Adrenal gland (tissue), 12 donors: ENCODE data around the gene ZNF232. TPM values are rescaled to one million over a fixed set of nuclear protein-coding genes. Genes with fewer than 3 reads are reported as not detected.

Experiments
- DNase-seq, 7 donors: peaks; one replicate each; pipeline ENCODE4 v3.0.0-alpha.2; 2019 to 2020
- H3K27ac ChIP-seq, 5 donors: fragments of 200-600 bp; sonication (generic) in 4 of 5; 1 replicate in 3 of 5; 2 replicates in 2 of 5; pipeline versions ENCODE4 v1.5.1 to v1.8.0; 2016 to 2020; ENCODE audit warnings: mild to moderate bottlenecking in 1 of 5
- H3K27me3 ChIP-seq: fragments of 200-600 bp; 2 replicates; pipeline ENCODE4 v1.8.0; 2021
- H3K36me3 ChIP-seq, 2 donors: fragments of 200-600 bp; replicated peaks in 1 of 2; 1 replicate in 1 of 2; 2 replicates in 1 of 2; pipeline versions ENCODE4 v1.5.1 to v1.8.0; 2018 to 2022
- H3K4me1 ChIP-seq, 2 donors: fragments of 200-600 bp; replicated peaks in 1 of 2; 1 replicate in 1 of 2; 2 replicates in 1 of 2; pipeline versions ENCODE4 v1.5.1 to v1.8.0; 2018 to 2021
- H3K4me3 ChIP-seq, 4 donors: fragments of 200-600 bp; sonication (generic) in 3 of 4; one replicate each; pipeline ENCODE4 v1.5.1; 2016 to 2018
- H3K9me3 ChIP-seq, 3 donors: fragments of 200-600 bp; sonication (generic) in 1 of 3; replicated peaks in 1 of 3; 1 replicate in 2 of 3; 2 replicates in 1 of 3; pipeline versions ENCODE4 v1.5.1 to v1.8.0; 2016 to 2021
- POLR2A ChIP-seq, 2 donors: fragments of 450-650 bp; IDR thresholded peaks; one replicate each; pipeline ENCODE4 v1.6.1; 2017; ENCODE audit warnings: antibody characterized with exemption in 2 of 2, mild to moderate bottlenecking in 2 of 2, moderate library complexity in 1 of 2
- WGBS, 4 donors: extraction: QIAGEN DNeasy Blood & Tissue Kit in 2 of 4; methylation state at CpG; one replicate each; pipeline versions ENCODE4 v1.1.5 to v1.1.7; 2013 to 2017; 5-methylcytosine and 5-hydroxymethylcytosine counted together
- intact Hi-C, 2 donors: fragments of 100-400 bp; cut with DNase I; formaldehyde crosslinking; loops; one replicate each; pipeline versions ENCODE4 v1.14.1 to v1.15.0; 2022 to 2023
- polyA plus RNA-seq, 3 donors: library from polyadenylated mRNA; stranded (reverse); fragments of 200-250 nt in 2 of 3; fragments of 350-450 nt in 1 of 3; fragmentation: Illumina TruSeq in 1 of 3; extraction: RNeasy Lipid Tissue Mini Kit (QIAGEN cat#74804) in 1 of 3; gene quantifications; one replicate each; pipeline ENCODE4 v1.2.3, GENCODE V29; 2013 to 2014
- small RNA-seq, 2 donors: library from RNA; depleted of rRNA; stranded (forward); fragments of <200 nt; gene quantifications; one replicate each; pipeline ENCODE3, GENCODE V24; 2016
- total RNA-seq, 9 donors: library from RNA; depleted of rRNA in 4 of 9; stranded (reverse); fragments of >200 nt in 4 of 9; fragments of 120-200 nt in 1 of 9; fragmentation: NEBNext Ultra II Directional in 1 of 9; extraction: Animal tissue kit (Norgen Biotek cat#: 25700) in 1 of 9; gene quantifications; one replicate each; pipeline versions ENCODE4 v1.1.0 to v1.2.4, GENCODE V29; 2013 to 2023
- TF ChIP-seq, protein P1 (sequence below), 6 experiments: fragments of 450-650 bp in 4 of 6; fragments of 200-600 bp in 2 of 6; sonication (generic) in 1 of 6; IDR thresholded peaks; 1 replicate in 5 of 6; 2 replicates in 1 of 6; pipeline versions ENCODE4 v1.5.1 to v1.8.0; 2016 to 2021; ENCODE audit warnings: antibody characterized with exemption in 6 of 6, mild to moderate bottlenecking in 2 of 6, moderate library complexity in 1 of 6
- donor health status: healthy with polysubstance abuse.
- donor health status: Bipolar disorder and iron deficiency.
- donor health status: DM: yes; HTN: yes; CAD: no.
- donor health status: DM: no; HTN: no; CAD: no.
- donor health status: DM: no; HTN: no; CAD: no.
- donor health status: DM: yes; HTN: yes; CAD: no.

Gene ZNF232
- total and polyA plus RNA-seq, 12 donors = 3.6 to 14.6 (median 6.7) TPM

DNA sequence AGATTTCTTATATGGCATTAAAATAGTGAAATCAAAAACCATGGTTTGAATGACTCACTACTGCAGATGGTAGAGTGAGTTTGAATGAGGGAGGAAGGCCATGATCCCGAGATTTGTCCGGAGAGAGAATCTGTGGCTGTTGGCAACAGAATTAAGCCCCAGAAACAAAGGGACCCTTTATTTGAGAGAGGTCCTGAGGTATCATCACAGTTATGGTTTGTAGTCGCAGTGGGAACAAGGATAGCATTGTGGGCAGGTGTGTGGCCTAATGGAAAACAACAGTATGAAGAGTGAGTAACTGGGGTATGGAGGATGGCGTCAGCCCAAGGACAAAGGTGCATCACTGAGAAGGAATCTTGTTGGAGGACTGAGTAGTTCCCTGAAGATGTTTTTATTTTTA lies 42.0 kb downstream of the ZNF232 start:
- TF ChIP-seq, protein P1, sequence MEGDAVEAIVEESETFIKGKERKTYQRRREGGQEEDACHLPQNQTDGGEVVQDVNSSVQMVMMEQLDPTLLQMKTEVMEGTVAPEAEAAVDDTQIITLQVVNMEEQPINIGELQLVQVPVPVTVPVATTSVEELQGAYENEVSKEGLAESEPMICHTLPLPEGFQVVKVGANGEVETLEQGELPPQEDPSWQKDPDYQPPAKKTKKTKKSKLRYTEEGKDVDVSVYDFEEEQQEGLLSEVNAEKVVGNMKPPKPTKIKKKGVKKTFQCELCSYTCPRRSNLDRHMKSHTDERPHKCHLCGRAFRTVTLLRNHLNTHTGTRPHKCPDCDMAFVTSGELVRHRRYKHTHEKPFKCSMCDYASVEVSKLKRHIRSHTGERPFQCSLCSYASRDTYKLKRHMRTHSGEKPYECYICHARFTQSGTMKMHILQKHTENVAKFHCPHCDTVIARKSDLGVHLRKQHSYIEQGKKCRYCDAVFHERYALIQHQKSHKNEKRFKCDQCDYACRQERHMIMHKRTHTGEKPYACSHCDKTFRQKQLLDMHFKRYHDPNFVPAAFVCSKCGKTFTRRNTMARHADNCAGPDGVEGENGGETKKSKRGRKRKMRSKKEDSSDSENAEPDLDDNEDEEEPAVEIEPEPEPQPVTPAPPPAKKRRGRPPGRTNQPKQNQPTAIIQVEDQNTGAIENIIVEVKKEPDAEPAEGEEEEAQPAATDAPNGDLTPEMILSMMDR (IDR thresholded peaks at IDR 0.05) = no peak
- no peak for TF ChIP-seq POLR2A (IDR thresholded peaks at IDR 0.05)
- Histone ChIP-seq H3K4me3 (no peak overlapping the region), H3K9me3 (no peaks in the 10 kb centered on the region), H3K27me3 (no peaks in the 10 kb centered on the region), H3K36me3 (no peaks in the 10 kb centered on the region), H3K27ac (no peak overlapping the region), H3K4me1 (no peaks in the 10 kb centered on the region)
- intact Hi-C loops = loop anchor here in 1 of 2 donors (10.0 kb wide), 1 partner anchor 85 kb away; the partner anchor contains the start of gene CAMTA2
- WGBS, 4 donors = 70 to 81% (median 74%) methylated on average over 4 of the region's 4 CpGs
- DNase-seq = no peak

DNA sequence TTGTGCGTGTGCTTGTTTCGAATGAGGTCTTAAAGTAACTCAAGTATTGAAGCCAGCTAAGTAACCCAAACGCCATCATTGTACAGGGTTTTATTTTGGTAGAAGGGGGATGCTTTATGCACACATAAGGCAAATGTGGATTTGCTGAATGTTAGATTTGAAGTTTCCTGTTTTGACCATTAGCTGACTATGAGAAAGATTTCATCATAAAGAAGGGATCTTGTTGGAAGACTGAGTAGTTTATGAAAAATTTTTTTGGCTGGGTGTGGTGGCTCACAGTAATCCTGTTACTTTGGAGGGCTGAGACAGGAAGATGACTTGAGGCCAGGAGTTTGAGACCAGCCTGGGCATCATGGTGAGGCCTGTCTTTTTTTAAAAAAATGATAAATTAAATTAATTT lies 43.4 kb downstream of the ZNF232 start:
- Histone ChIP-seq H3K9me3 (no peaks in the 10 kb centered on the region), H3K36me3 (no peaks in the 10 kb centered on the region), H3K27ac (no peak overlapping the region), H3K4me1 (no peaks in the 10 kb centered on the region), H3K27me3 (no peaks in the 10 kb centered on the region), H3K4me3 (no peak overlapping the region)
- intact Hi-C loops = loop anchor here in 1 of 2 donors (10.0 kb wide), 1 partner anchor 83 kb away; the partner anchor contains the start of gene CAMTA2
- 79 to 91% (median 86%) methylated on average over 3 of the region's 3 CpGs for WGBS, 4 donors
- TF ChIP-seq, protein P1 (IDR thresholded peaks at IDR 0.05) = no peak
- TF ChIP-seq POLR2A (IDR thresholded peaks at IDR 0.05) = no peak
- no peak for DNase-seq

DNA sequence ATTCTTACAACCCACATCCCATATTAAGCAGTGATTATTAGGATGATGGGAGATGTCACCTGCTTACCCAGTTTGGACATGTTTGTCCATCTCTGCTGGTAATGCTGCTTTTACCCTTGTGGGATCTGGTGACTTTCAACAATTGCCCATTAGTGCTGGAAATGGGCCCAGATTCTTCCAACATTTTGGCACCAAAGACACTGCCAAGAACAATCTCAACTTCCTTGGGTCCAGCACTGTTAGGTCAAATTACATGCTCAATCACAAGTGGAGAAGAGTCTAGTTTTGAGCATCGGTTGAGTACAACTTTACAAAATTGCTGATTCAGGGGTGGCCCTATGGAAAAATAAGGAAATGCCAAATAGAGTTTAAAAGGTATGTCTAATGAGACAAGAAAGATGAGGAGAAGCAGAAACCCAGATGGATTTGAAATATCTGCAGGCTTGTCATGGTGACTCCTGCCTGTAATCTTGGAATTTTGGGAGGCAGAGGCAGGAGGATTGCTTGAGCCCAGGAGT lies 46.4 kb downstream of the ZNF232 start:
- Histone ChIP-seq H3K36me3 (no peaks in the 10 kb centered on the region), H3K27me3 (no peaks in the 10 kb centered on the region), H3K4me1 (no peaks in the 10 kb centered on the region), H3K27ac (no peak overlapping the region), H3K9me3 (no peaks in the 10 kb centered on the region), H3K4me3 (no peak overlapping the region)
- intact Hi-C loops = loop anchor here in 1 of 2 donors (10.0 kb wide), 1 partner anchor 80 kb away; the partner anchor contains the start of gene CAMTA2
- DNase-seq = no peak
- WGBS, 4 donors = 55 to 67% (median 64%) methylated on average over 1 of the region's 1 CpG
- no peak for TF ChIP-seq POLR2A (IDR thresholded peaks at IDR 0.05)
- TF ChIP-seq, protein P1 (IDR thresholded peaks at IDR 0.05) = no peak

Small RNA genes within 50 kb of the gene (small RNA-seq; reads per million reads assigned to genes)
- 0 reads per million in 2 donors for gene AC012146.4

Other genes starting within 250 kb of the ZNF232 start
- gene C17orf107, start 212.3 kb downstream of the ZNF232 start, total RNA-seq = 1 to 10 TPM in 5 of 9 donors, under 1 TPM in 4; 0.71 to 4.2 (median 1.3) TPM
- gene C17orf107, start 212.3 kb downstream of the ZNF232 start, polyA plus RNA-seq = 1 to 10 TPM in 1 of 3 donors, under 1 TPM in 2; 0.42 to 1.1 (median 0.47) TPM
- 1 to 10 TPM in 2 of 9 donors, under 1 TPM in 5, not detected in 2; 0.30 to 7.2 (median 0.55) TPM for gene CHRNE, start 208.8 kb downstream of the ZNF232 start, total RNA-seq
- gene CHRNE, start 208.8 kb downstream of the ZNF232 start, polyA plus RNA-seq = under 1 TPM; 0.33 to 0.91 (median 0.56) TPM
- gene GP1BA, start 179.6 kb downstream of the ZNF232 start, total RNA-seq = under 1 TPM in 2 of 9 donors, not detected in 7; 0.08 to 0.17 TPM
- not detected for gene GP1BA, start 179.6 kb downstream of the ZNF232 start, polyA plus RNA-seq
- gene SLC25A11, start 171.8 kb downstream of the ZNF232 start, total RNA-seq = 10 to 100 TPM; 60.2 to 77.7 (median 68.0) TPM
- 10 to 100 TPM; 37.8 to 57.1 (median 40.3) TPM for gene SLC25A11, start 171.8 kb downstream of the ZNF232 start, polyA plus RNA-seq
- gene RNF167, start 171.6 kb downstream of the ZNF232 start, total RNA-seq = 100 to 1,000 TPM in 4 of 9 donors, 10 to 100 TPM in 5; 46.7 to 130 (median 88.8) TPM
- 100 to 1,000 TPM; 134 to 252 (median 240) TPM for gene RNF167, start 171.6 kb downstream of the ZNF232 start, polyA plus RNA-seq
- 1,000 to 10,000 TPM in 1 of 9 donors, 100 to 1,000 TPM in 8; 311 to 1,056 (median 451) TPM for gene PFN1, start 163.3 kb downstream of the ZNF232 start, total RNA-seq
- 100 to 1,000 TPM; 310 to 593 (median 390) TPM for gene PFN1, start 163.3 kb downstream of the ZNF232 start, polyA plus RNA-seq
- gene ENO3, start 160.8 kb downstream of the ZNF232 start, total RNA-seq = 10 to 100 TPM in 3 of 9 donors, 1 to 10 TPM in 6; 1.6 to 76.6 (median 4.7) TPM
- 10 to 100 TPM in 2 of 3 donors, 1 to 10 TPM in 1; 2.5 to 64.8 (median 22.0) TPM for gene ENO3, start 160.8 kb downstream of the ZNF232 start, polyA plus RNA-seq
- gene SPAG7, start 144.1 kb downstream of the ZNF232 start, total RNA-seq = 100 to 1,000 TPM in 1 of 9 donors, 10 to 100 TPM in 8; 44.3 to 120 (median 73.1) TPM
- 100 to 1,000 TPM in 1 of 3 donors, 10 to 100 TPM in 2; 67.1 to 114 (median 82.9) TPM for gene SPAG7, start 144.1 kb downstream of the ZNF232 start, polyA plus RNA-seq
- gene CAMTA2, start 124.2 kb downstream of the ZNF232 start, total RNA-seq = 10 to 100 TPM in 8 of 9 donors, 1 to 10 TPM in 1; 6.9 to 70.6 (median 22.7) TPM
- gene CAMTA2, start 124.2 kb downstream of the ZNF232 start, polyA plus RNA-seq = 100 to 1,000 TPM in 1 of 3 donors, 10 to 100 TPM in 2; 26.4 to 190 (median 93.4) TPM
- 1 to 10 TPM in 3 of 9 donors, under 1 TPM in 4, not detected in 2; 0.44 to 2.5 (median 0.98) TPM for gene INCA1, start 114.4 kb downstream of the ZNF232 start, total RNA-seq
- 1 to 10 TPM; 1.2 to 6.2 (median 3.0) TPM for gene INCA1, start 114.4 kb downstream of the ZNF232 start, polyA plus RNA-seq
- 10 to 100 TPM; 20.9 to 91.0 (median 61.9) TPM for gene KIF1C, start 113.9 kb downstream of the ZNF232 start, total RNA-seq
- gene KIF1C, start 113.9 kb downstream of the ZNF232 start, polyA plus RNA-seq = 10 to 100 TPM; 16.2 to 40.3 (median 36.9) TPM
- under 1 TPM in 1 of 9 donors, not detected in 8; 0.40 TPM for gene SLC52A1, start 76.5 kb downstream of the ZNF232 start, total RNA-seq
- under 1 TPM in 1 of 3 donors, not detected in 2; 0.24 TPM for gene SLC52A1, start 76.5 kb downstream of the ZNF232 start, polyA plus RNA-seq
- 1 to 10 TPM; 2.9 to 6.9 (median 4.4) TPM for gene ZFP3, start 33.4 kb downstream of the ZNF232 start, total RNA-seq
- 1 to 10 TPM; 1.6 to 8.4 (median 1.8) TPM for gene ZFP3, start 33.4 kb downstream of the ZNF232 start, polyA plus RNA-seq
- gene USP6, start 4.2 kb upstream of the ZNF232 start, total RNA-seq = under 1 TPM in 6 of 9 donors, not detected in 3; 0.04 to 0.40 (median 0.15) TPM
- under 1 TPM; 0.07 to 0.08 (median 0.07) TPM for gene USP6, start 4.2 kb upstream of the ZNF232 start, polyA plus RNA-seq
- 10 to 100 TPM in 1 of 9 donors, 1 to 10 TPM in 7, under 1 TPM in 1; 0.72 to 16.4 (median 5.6) TPM for gene ZNF594, start 80.0 kb upstream of the ZNF232 start, total RNA-seq
- gene ZNF594, start 80.0 kb upstream of the ZNF232 start, polyA plus RNA-seq = 1 to 10 TPM; 1.1 to 4.9 (median 2.7) TPM
- gene SCIMP, start 123.0 kb upstream of the ZNF232 start, total RNA-seq = 10 to 100 TPM in 4 of 9 donors, 1 to 10 TPM in 5; 1.1 to 14.2 (median 9.0) TPM
- 1 to 10 TPM in 2 of 3 donors, under 1 TPM in 1; 0.94 to 4.5 (median 1.7) TPM for gene SCIMP, start 123.0 kb upstream of the ZNF232 start, polyA plus RNA-seq
- gene RABEP1, start 170.4 kb upstream of the ZNF232 start, total RNA-seq = 10 to 100 TPM; 26.7 to 58.3 (median 48.4) TPM
- 10 to 100 TPM; 21.1 to 64.5 (median 34.3) TPM for gene RABEP1, start 170.4 kb upstream of the ZNF232 start, polyA plus RNA-seq